ENCODE results near the gene MGARP. TPM values are rescaled to one million over a fixed set of nuclear protein-coding genes. Genes with fewer than 3 reads are reported as not detected.
"Not testable (repeated sequence)": the region's sequence is repeated elsewhere in the genome, so short reads cannot be mapped to it uniquely, and the experiment has no call there.

The MGARP gene
- total RNA-seq (under 1 TPM; 0.26 to 0.46 TPM), polyA plus RNA-seq (under 1 TPM; 0.17 to 0.87 TPM)
- long read RNA-seq, donor 1, result 0 reads
- long read RNA-seq, donor 2, result 0 reads
- long read RNA-seq, donor 3, result 0 reads
- long read RNA-seq, donor 4, result 0 reads
- long read RNA-seq, donor 5, result 0 reads

DNA sequence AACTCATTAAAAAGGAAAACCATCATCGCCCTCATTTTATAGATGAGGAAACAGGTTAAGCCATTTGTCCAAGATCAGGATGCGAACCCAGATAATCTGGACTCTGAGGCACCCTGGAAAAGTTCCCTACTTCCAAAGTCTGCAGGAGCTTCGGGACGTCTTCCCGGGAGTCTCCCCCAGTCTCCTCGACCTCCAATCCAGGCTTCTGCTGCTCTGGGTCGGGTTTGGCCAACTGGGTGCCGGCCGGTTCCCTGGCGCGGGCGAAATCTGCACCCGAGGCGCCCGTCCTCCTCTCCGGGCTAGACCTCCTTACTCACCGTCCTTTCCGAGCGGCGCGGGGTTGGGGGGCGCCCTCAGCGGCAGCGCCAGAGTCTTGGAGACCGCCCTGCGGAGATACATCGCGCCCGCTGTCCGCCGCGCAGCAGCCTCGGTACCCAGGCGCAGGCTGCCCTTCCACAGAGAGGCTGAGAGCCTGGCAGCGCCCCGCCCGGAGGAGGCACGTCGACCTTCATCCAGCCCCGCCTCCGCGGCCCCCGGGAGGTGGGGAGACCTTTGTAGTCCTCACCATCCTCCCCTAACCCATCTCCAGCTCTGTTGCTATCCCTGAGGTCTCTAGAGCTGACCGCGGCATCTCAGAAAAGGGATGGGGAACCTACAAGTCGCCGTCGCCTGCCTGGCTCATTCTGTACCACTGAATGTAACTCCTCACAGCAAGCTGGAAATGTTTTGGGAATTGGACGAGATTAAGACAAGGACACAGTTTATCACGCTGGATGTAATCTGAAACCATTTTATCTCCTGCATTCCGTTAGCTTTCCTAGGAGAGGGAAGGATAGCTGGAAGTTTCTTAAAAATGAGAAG, at the start of gene MGARP:
MGARP (minus strand) TSS at position 466 of the 861 bp plus-strand sequence; CDS start at position 399, 67 bp downstream.
- H3K4me1 ChIP-seq (ENCODE audit: control insufficient read depth in 5 of 5, insufficient read depth in 5 of 5, low read length in 5 of 5), result peaks cover 0 to 16% (median 5%) of the 10 kb centered on the region in 5 donors
- peak; percentile 65 for ATAC-seq (ENCODE audit: insufficient read depth, low FRiP score)
- H3K4me3 ChIP-seq, result peak within 1 kb of the TSS; percentile 17
- no peak within 1 kb of the TSS for H3K27ac ChIP-seq (ENCODE audit: low read depth in 1 of 2, low read length in 1 of 2)
- peak within 1 kb of the TSS in 1 of 2 donors; percentile 28 for H3K9ac ChIP-seq (ENCODE audit: insufficient read depth in 1 of 2, low read length in 2 of 2)
- DNase-seq, result peak; percentile 34 to 42 (median 37)
- peaks cover 0 to 51% (median 39%) of the 10 kb centered on the region in 3 donors for H3K27me3 ChIP-seq (ENCODE audit: control insufficient read depth in 3 of 3, insufficient read depth in 3 of 3, low read length in 2 of 3)
- H3K36me3 ChIP-seq (ENCODE audit: control insufficient read depth in 4 of 4, insufficient read depth in 4 of 4, low read length in 4 of 4), result no peaks in the 10 kb centered on the region
- 9% methylated on average over 41 to 51 of the region's 51 CpGs for WGBS, 2 donors
- TF ChIP-seq, protein P1, sequence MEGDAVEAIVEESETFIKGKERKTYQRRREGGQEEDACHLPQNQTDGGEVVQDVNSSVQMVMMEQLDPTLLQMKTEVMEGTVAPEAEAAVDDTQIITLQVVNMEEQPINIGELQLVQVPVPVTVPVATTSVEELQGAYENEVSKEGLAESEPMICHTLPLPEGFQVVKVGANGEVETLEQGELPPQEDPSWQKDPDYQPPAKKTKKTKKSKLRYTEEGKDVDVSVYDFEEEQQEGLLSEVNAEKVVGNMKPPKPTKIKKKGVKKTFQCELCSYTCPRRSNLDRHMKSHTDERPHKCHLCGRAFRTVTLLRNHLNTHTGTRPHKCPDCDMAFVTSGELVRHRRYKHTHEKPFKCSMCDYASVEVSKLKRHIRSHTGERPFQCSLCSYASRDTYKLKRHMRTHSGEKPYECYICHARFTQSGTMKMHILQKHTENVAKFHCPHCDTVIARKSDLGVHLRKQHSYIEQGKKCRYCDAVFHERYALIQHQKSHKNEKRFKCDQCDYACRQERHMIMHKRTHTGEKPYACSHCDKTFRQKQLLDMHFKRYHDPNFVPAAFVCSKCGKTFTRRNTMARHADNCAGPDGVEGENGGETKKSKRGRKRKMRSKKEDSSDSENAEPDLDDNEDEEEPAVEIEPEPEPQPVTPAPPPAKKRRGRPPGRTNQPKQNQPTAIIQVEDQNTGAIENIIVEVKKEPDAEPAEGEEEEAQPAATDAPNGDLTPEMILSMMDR (IDR thresholded peaks at IDR 0.05; ENCODE audit: control extremely low read depth, extremely low read depth), result no peak
- H3K9me3 ChIP-seq (ENCODE audit: control insufficient read depth in 4 of 4, insufficient read depth in 3 of 4, low read length in 3 of 4), result peaks cover 0 to 2% (median 0%) of the 10 kb centered on the region in 4 donors

GRCh38 chr4:139329665-139330200, 49.7 kb upstream of the MGARP start:
- DNase-seq (peak in 1 of 3 donors; percentile 16), ATAC-seq (ENCODE audit: insufficient read depth, low FRiP score) (no peak)
- H3K36me3 ChIP-seq (ENCODE audit: control insufficient read depth in 4 of 4, insufficient read depth in 4 of 4, low read length in 4 of 4), result peaks cover 0 to 10% (median 7%) of the 10 kb centered on the region in 4 donors
- 82 to 87% methylated on average over 4 of the region's 4 CpGs for WGBS, 2 donors
- TF ChIP-seq, protein P1 (IDR thresholded peaks at IDR 0.05; ENCODE audit: control extremely low read depth, extremely low read depth), result no peak
- H3K4me3 ChIP-seq, result no peak overlapping the region
- H3K27me3 ChIP-seq (ENCODE audit: control insufficient read depth in 3 of 3, insufficient read depth in 3 of 3, low read length in 2 of 3), result no peaks in the 10 kb centered on the region
- no peak overlapping the region for H3K9ac ChIP-seq (ENCODE audit: insufficient read depth in 1 of 2, low read length in 2 of 2)
- peaks cover 0 to 6% (median 0%) of the 10 kb centered on the region in 5 donors for H3K4me1 ChIP-seq (ENCODE audit: control insufficient read depth in 5 of 5, insufficient read depth in 5 of 5, low read length in 5 of 5)
- no peaks in the 10 kb centered on the region for H3K9me3 ChIP-seq (ENCODE audit: control insufficient read depth in 4 of 4, insufficient read depth in 3 of 4, low read length in 3 of 4)
- H3K27ac ChIP-seq (ENCODE audit: low read depth in 1 of 2, low read length in 1 of 2), result no peak overlapping the region

- H3K4me1 ChIP-seq (ENCODE audit: control insufficient read depth in 5 of 5, insufficient read depth in 5 of 5, low read length in 5 of 5), result peaks cover 0 to 20% (median 1%) of the 10 kb centered on the region in 5 donors
- TF ChIP-seq, protein P1 (IDR thresholded peaks at IDR 0.05; ENCODE audit: control extremely low read depth, extremely low read depth), result no peak
- 68 to 76% methylated on average over 6 of the region's 6 CpGs for WGBS, 2 donors
- no peak for ATAC-seq (ENCODE audit: insufficient read depth, low FRiP score)
- peak in 2 of 3 donors; percentile 24 to 51 for DNase-seq
- H3K9ac ChIP-seq (ENCODE audit: insufficient read depth in 1 of 2, low read length in 2 of 2), result no peak overlapping the region
- no peaks in the 10 kb centered on the region for H3K9me3 ChIP-seq (ENCODE audit: control insufficient read depth in 4 of 4, insufficient read depth in 3 of 4, low read length in 3 of 4)
- no peak overlapping the region for H3K27ac ChIP-seq (ENCODE audit: low read depth in 1 of 2, low read length in 1 of 2)
- H3K4me3 ChIP-seq, result no peak overlapping the region
- no peaks in the 10 kb centered on the region for H3K27me3 ChIP-seq (ENCODE audit: control insufficient read depth in 3 of 3, insufficient read depth in 3 of 3, low read length in 2 of 3)
- H3K36me3 ChIP-seq (ENCODE audit: control insufficient read depth in 4 of 4, insufficient read depth in 4 of 4, low read length in 4 of 4), result peaks cover 0 to 7% (median 4%) of the 10 kb centered on the region in 4 donors
Observed at GRCh38 chr4:139324620-139325019, 44.6 kb upstream of the MGARP start.

DNA sequence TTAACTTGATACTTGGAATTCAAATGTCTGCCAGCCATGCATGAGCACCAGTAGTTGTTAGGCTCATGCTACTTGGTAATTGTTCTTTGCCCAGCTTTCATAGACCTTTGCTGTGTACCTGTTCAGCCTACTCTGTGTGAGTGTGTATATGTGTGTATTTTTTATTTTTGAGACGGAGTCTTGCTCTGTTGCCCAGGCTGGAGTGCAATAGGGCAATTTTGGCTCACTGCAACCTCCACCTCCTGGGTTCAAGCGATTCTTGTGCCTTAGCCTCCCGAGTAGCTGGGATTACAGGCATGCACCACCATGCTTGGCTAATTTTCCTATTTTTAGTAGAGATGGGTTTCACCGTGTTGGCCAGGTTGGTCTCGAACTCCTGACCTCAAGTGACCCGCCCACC, 42.5 kb upstream of the MGARP start:
- WGBS, 2 donors, result 97% methylated on average over 6 of the region's 6 CpGs
- not testable (repeated sequence) for DNase-seq; ATAC-seq (ENCODE audit: insufficient read depth, low FRiP score); H3K27ac ChIP-seq (ENCODE audit: low read depth in 1 of 2, low read length in 1 of 2); H3K9me3 ChIP-seq (ENCODE audit: control insufficient read depth in 4 of 4, insufficient read depth in 3 of 4, low read length in 3 of 4); H3K4me3 ChIP-seq; H3K36me3 ChIP-seq (ENCODE audit: control insufficient read depth in 4 of 4, insufficient read depth in 4 of 4, low read length in 4 of 4); H3K27me3 ChIP-seq (ENCODE audit: control insufficient read depth in 3 of 3, insufficient read depth in 3 of 3, low read length in 2 of 3); H3K9ac ChIP-seq (ENCODE audit: insufficient read depth in 1 of 2, low read length in 2 of 2)
- peaks cover 0 to 20% (median 1%) of the 10 kb centered on the region in 5 donors for H3K4me1 ChIP-seq (ENCODE audit: control insufficient read depth in 5 of 5, insufficient read depth in 5 of 5, low read length in 5 of 5)

DNA sequence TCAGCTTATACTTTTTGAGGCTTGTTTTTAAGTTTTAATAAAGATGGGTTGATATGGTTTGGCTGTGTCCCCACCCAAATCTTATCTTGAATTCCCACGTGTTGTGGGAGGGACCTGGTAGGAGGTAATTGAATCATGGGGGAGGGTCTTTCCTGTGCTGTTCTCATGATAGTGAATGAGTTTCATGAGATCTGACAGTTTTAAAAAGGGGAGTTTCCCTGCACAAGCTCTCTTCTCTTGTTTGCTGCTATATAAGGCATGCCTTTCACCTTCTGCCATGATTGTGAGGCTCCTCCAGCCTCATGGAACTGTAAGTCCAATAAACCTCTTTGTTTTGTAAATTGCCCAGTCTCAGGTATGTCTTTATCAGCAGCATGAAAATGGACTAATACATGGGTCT, 42.0 kb upstream of the MGARP start:
- not testable (repeated sequence) for H3K36me3 ChIP-seq (ENCODE audit: control insufficient read depth in 4 of 4, insufficient read depth in 4 of 4, low read length in 4 of 4); H3K27me3 ChIP-seq (ENCODE audit: control insufficient read depth in 3 of 3, insufficient read depth in 3 of 3, low read length in 2 of 3); H3K9me3 ChIP-seq (ENCODE audit: control insufficient read depth in 4 of 4, insufficient read depth in 3 of 4, low read length in 3 of 4); ATAC-seq (ENCODE audit: insufficient read depth, low FRiP score); H3K4me3 ChIP-seq; H3K27ac ChIP-seq (ENCODE audit: low read depth in 1 of 2, low read length in 1 of 2); H3K9ac ChIP-seq (ENCODE audit: insufficient read depth in 1 of 2, low read length in 2 of 2); DNase-seq
- WGBS, 2 donors, result 40 to 74% methylated on average over 1 of the region's 1 CpG
- H3K4me1 ChIP-seq (ENCODE audit: control insufficient read depth in 5 of 5, insufficient read depth in 5 of 5, low read length in 5 of 5), result peaks cover 0 to 20% (median 1%) of the 10 kb centered on the region in 5 donors
